C4-2B (cell line): Measurements from ENCODE around the gene CSDE1.

Experiments used
- H3K27ac ChIP-seq: fragments of 450-650 bp; 2 replicates; pipeline ENCODE4 v1.5.1; 2017
- ZFX ChIP-seq: fragments of 450-650 bp; IDR thresholded peaks from 2 replicates; pipeline ENCODE4 v1.6.1; 2017
- TF ChIP-seq, protein P1 (sequence below): fragments of 450-650 bp; conservative IDR thresholded peaks from 2 replicates; pipeline ENCODE4 v1.5.1; 2017; ENCODE audit warnings: mild to moderate bottlenecking

Gene CSDE1

DNA sequence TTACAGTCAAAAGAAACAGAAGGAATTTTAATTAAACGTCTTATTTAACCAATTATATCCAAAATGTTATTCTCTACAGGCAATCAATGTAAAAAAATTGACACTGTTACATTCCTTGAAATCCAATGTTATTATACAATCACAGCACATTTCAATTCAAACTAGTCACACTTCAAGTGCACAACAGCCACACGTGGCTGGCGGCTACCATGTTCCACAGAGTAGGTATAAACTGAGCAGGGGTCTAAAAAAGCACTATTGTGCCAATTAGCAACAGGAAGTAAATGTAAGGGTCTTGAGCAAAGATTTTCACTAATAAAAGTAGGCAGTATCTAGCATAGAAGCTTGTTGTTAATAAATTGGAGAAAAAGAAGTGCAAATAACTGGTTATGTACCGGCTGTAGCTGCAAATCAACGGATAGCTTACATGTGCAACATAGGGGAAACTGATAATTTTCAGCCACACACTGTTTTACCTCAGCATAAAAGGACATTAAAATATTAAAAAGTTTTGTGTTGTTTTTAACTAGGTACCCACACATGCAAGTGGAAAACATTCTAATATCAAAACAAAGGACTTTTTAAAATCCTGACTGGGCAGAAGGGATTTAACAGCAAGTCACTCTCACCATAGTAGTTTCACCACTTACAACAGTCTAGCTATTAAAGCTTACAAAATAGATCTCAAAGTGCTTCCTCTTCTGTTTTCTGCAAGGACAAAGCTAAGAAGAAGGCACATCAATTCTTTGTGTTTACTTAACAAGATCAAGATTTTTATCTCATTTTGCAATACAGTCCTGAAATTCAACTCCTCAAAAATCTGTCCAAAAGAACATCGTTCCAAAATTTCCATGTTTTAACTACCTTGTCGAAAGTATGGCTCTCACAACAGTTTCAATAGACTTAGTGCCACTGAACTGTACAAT lies 2.5 kb downstream of the CSDE1 start:
- no peak for TF ChIP-seq ZFX
- TF ChIP-seq, protein P1, sequence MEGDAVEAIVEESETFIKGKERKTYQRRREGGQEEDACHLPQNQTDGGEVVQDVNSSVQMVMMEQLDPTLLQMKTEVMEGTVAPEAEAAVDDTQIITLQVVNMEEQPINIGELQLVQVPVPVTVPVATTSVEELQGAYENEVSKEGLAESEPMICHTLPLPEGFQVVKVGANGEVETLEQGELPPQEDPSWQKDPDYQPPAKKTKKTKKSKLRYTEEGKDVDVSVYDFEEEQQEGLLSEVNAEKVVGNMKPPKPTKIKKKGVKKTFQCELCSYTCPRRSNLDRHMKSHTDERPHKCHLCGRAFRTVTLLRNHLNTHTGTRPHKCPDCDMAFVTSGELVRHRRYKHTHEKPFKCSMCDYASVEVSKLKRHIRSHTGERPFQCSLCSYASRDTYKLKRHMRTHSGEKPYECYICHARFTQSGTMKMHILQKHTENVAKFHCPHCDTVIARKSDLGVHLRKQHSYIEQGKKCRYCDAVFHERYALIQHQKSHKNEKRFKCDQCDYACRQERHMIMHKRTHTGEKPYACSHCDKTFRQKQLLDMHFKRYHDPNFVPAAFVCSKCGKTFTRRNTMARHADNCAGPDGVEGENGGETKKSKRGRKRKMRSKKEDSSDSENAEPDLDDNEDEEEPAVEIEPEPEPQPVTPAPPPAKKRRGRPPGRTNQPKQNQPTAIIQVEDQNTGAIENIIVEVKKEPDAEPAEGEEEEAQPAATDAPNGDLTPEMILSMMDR = no peak
- no peak overlapping the region for H3K27ac ChIP-seq

DNA sequence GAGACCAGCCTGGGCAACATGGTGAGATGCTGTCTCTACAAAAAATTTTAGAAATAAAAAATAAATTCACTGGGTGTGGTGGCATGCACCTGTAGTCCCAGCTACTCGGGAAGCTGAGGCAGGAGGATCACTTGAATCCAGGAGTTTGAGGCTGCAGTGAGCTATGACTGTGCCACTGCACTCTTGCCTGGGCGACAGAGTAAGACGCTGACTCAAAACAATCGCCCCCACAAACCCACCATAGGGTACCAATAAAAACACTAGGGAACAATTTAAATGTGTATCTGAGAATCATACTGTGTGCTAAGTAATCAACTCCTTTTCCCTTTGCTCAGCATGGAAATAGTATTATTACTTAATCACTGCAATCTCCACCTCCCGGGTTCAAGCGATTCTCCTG lies 4.1 kb downstream of the CSDE1 start:
- H3K27ac ChIP-seq = peak overlapping the region; percentile 51

DNA sequence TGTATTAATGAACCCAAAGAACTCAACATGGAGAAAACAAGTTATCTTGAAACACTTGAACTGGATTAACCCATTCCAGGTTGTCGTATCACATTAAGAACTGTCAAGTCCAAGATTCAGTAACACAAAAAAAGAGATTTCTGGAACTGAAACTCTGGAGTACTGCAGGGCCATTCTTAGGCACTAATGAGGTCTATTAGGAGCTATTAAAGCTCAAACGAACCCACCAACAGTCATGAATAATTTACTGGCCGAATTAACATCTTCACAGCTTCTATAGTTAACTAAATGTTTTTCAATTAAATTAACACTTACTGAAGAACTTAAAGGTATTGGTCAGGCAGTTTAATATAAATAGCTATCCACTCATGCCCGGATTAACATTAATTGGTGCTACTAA lies 4.6 kb downstream of the CSDE1 start:
- TF ChIP-seq, protein P1 = no peak
- TF ChIP-seq ZFX = no peak

DNA sequence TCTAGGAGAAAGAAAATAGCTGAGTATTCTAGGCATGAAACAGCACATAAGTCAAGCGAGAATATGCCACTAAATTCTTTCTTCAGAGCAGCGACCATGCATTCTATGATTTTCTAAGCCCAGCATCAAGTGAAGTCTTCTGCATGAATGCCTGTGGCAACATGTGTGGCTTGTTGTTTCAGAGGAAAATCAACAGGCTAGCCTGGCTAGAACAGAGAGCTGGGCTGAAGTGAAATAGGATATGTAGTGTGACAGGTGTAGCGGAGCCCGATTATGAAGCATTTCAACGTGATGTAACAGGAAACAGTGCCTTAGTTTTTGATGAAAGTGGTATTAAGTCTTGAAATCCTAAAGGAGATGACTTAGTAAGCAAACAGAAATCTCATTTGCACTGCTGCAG lies 7.0 kb downstream of the CSDE1 start:
- no peak for TF ChIP-seq ZFX
- TF ChIP-seq, protein P1 = no peak
- H3K27ac ChIP-seq = no peak overlapping the region

More for the DNA sequence above, 4.6 kb downstream of the CSDE1 start:
- H3K27ac ChIP-seq = no peak overlapping the region; the same call in 1 of the 2 replicates

DNA sequence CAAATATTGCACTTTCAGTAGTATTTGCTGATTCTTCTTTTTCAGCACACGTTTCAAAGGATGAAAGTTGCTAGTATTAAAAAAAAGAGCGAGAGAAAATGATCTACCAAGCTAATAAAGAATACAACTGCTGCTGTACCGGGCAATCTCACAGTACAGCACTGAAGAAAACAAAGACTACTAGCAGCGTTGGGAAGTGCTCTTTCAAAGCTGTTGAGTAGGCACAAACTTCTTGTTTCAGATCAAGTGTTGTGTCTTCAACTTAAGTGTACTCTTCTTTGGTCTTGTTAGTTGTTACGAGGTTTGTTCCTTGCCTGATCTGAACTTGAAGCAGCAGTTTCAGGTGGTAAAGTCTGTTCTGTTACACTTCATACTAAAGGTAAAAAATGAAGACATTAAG lies 7.9 kb downstream of the CSDE1 start:
- H3K27ac ChIP-seq = no peak overlapping the region
- no peak for TF ChIP-seq ZFX
- TF ChIP-seq, protein P1 = no peak

DNA sequence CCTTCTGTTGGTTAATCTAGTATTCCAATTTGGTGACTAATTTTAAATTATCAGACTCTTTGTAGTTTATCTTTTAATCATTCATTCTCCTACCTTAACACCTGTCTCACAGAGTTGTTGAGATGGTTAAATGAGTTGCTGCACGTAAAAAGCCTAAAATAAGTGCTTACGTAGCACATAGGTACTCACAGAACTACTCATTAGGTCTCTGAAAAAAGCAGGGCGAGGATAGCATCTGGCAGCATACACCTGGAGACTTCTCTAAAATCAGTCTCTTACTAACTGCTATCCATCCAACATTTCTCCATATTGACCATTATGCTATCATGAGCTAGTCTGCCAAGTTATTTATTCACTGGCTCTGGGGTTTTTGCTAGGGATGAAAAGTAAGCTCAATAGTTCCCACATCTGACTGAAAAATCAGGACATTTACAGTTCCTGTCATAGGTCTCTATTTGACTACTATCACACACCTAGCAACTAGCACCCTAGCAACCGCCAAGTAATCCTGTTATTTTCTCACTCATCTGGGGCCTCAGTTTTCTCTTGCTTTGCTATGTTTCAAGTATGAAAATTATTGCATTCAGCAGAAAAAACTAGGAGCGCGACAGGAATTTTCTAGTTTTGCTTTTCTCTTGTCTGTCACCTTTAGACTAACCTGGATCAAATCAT lies 11.2 kb downstream of the CSDE1 start:
- TF ChIP-seq, protein P1 = no peak
- TF ChIP-seq ZFX = no peak
- H3K27ac ChIP-seq = no peak overlapping the region

DNA sequence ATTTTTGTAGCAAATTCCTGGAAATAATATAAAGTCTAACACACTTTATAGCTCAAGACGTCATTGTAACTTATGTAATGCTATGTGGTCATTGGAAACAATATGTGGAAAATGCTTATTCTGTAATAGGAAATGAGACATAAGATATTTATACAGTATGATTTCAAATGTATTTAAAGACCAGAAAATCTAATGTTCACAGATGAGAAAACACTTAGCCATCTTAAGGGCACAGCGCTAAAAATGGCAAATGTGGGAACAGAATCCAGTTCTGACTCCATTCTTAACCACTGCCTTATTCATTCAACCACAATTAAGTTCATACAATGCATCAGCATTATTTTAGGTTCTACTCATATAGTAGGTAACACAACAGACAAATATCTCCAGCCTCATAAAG lies 12.5 kb downstream of the CSDE1 start:
- H3K27ac ChIP-seq = no peak overlapping the region
- TF ChIP-seq, protein P1 = no peak
- no peak for TF ChIP-seq ZFX
